HL-60 (cell line): Measurements from ENCODE around the gene LARP6.

Experiments
- DNase-seq, 2 experiments: peaks; one replicate each; pipeline ENCODE4 v3.0.0-alpha.2; 2010 to 2020; ENCODE audit warnings: low read depth in 1 of 2, low spot score in 1 of 2
- H3K27ac ChIP-seq: fragments of 250-450 bp; sonication (Bioruptor Pico); replicated peaks from 2 replicates; pipeline ENCODE4 v1.5.1; 2020; ENCODE audit warnings: mild to moderate bottlenecking, moderate library complexity
- H3K27me3 ChIP-seq: fragments of 250-450 bp; sonication (Bioruptor Pico); 2 replicates; pipeline ENCODE4 v1.5.1; 2021; ENCODE audit warnings: mild to moderate bottlenecking, moderate library complexity; ENCODE audit not compliant: insufficient read depth, poor library complexity, severe bottlenecking
- H3K4me3 ChIP-seq: replicated peaks from 2 replicates; pipeline ENCODE4 v1.5.1; 2011; ENCODE audit warnings: mild to moderate bottlenecking, control low read depth, low read length; ENCODE audit not compliant: insufficient read depth
- CTCF ChIP-seq: IDR thresholded peaks from one replicate; pipeline ENCODE4 v1.5.1; 2011; ENCODE audit warnings: low read length, control low read depth, inconsistent platforms; ENCODE audit not compliant: insufficient read depth
- GABPA ChIP-seq: IDR thresholded peaks from 2 replicates; pipeline ENCODE4 v1.6.1; 2012; ENCODE audit warnings: low read depth
- POLR2AphosphoS5 ChIP-seq: IDR thresholded peaks from 2 replicates; pipeline ENCODE4 v1.6.1; 2012; ENCODE audit warnings: low read depth
- REST ChIP-seq: IDR thresholded peaks from 2 replicates; pipeline ENCODE4 v1.6.1; 2012; ENCODE audit warnings: low read depth; ENCODE audit not compliant: insufficient replicate concordance
- SPI1 ChIP-seq: IDR thresholded peaks from 2 replicates; pipeline ENCODE4 v1.6.1; 2012; ENCODE audit warnings: low read depth, mild to moderate bottlenecking, borderline replicate concordance

The LARP6 gene

GRCh38 chr15:70833861-70834765, 19.8 kb downstream of the LARP6 start:
- Histone ChIP-seq H3K4me3 (no peak overlapping the region), H3K27me3 (no peaks in the 10 kb centered on the region), H3K27ac (no peak overlapping the region)
- TF ChIP-seq CTCF (no peak), GABPA (no peak), POLR2AphosphoS5 (no peak), REST (no peak), SPI1 (peak; percentile 23; the same call in 1 of the 2 replicates)
- peak in 1 of 2 experiments; percentile 29 for DNase-seq

GRCh38 chr15:70833422-70833821, 20.5 kb downstream of the LARP6 start:
- DNase-seq: no peak
- H3K27me3 ChIP-seq: no peaks in the 10 kb centered on the region
- H3K4me3 ChIP-seq: no peak overlapping the region
- no peak for TF ChIP-seq SPI1
- TF ChIP-seq GABPA: no peak
- TF ChIP-seq CTCF: no peak
- TF ChIP-seq POLR2AphosphoS5: no peak
- no peak for TF ChIP-seq REST
- no peak overlapping the region for H3K27ac ChIP-seq

- H3K27ac ChIP-seq: no peak overlapping the region
- H3K27me3 ChIP-seq: no peaks in the 10 kb centered on the region
- TF ChIP-seq POLR2AphosphoS5: no peak
- TF ChIP-seq SPI1: no peak
- no peak for TF ChIP-seq CTCF
- TF ChIP-seq REST: no peak
- no peak for TF ChIP-seq GABPA
- H3K4me3 ChIP-seq: no peak overlapping the region
- no peak for DNase-seq
These were observed 21.8 kb downstream of the LARP6 start for GRCh38 chr15:70832176-70832575.
